Upper lobe of left lung (tissue), 4 donors: Measurements from ENCODE around the gene CDIPT.

Experiments used
- POLR2AphosphoS5 ChIP-seq, 2 donors: sonication (generic); formaldehyde crosslinking; IDR thresholded peaks; one replicate each; pipeline ENCODE4 v1.5.1; 2017; ENCODE audit warnings: antibody characterized with exemption in 2 of 2
- TF ChIP-seq, protein P1 (sequence below), 6 experiments: fragments of 450-650 bp in 4 of 6; fragments of 200-600 bp in 2 of 6; sonication (generic) in 2 of 6; IDR thresholded peaks; one replicate each; pipeline ENCODE4 v1.5.1; 2016 to 2019; ENCODE audit warnings: antibody characterized with exemption in 6 of 6

DNA sequence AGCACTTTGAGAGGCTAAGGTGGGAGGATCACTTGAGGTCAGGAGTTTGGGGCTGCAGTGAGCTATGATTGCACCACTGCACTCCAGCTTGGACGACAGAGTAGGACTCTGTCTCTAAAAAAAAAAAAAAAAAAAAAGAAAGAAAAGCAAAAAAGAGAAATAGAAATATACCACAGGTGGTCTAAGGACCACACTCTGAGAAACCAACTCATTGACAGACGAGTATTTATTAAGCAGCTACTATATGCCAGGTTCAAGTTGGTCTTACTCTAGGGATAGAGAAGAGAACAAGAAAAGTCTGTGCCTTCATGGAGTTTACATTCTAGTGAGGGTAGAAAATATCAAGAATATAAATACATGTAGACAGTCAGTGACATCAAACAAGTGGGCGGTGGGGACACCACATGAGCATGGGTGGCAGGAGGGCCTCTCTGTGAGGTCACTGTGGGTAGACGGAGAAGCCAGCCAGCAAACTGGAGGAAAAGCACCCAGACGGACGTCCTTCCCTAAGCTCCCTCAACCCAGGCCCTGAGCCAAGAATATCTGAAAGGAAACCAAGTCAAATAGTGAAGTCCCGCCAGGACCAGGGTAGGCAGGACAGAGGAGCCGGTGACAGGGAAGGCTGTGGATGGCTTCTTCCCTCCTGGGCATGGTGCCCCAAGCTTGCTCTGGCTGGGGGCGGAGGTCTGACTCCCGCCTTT is 4.7 kb downstream of the CDIPT start:
- no peak for TF ChIP-seq POLR2AphosphoS5 (IDR thresholded peaks at IDR 0.05)
- TF ChIP-seq, protein P1, sequence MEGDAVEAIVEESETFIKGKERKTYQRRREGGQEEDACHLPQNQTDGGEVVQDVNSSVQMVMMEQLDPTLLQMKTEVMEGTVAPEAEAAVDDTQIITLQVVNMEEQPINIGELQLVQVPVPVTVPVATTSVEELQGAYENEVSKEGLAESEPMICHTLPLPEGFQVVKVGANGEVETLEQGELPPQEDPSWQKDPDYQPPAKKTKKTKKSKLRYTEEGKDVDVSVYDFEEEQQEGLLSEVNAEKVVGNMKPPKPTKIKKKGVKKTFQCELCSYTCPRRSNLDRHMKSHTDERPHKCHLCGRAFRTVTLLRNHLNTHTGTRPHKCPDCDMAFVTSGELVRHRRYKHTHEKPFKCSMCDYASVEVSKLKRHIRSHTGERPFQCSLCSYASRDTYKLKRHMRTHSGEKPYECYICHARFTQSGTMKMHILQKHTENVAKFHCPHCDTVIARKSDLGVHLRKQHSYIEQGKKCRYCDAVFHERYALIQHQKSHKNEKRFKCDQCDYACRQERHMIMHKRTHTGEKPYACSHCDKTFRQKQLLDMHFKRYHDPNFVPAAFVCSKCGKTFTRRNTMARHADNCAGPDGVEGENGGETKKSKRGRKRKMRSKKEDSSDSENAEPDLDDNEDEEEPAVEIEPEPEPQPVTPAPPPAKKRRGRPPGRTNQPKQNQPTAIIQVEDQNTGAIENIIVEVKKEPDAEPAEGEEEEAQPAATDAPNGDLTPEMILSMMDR (IDR thresholded peaks at IDR 0.05) = no peak
